Progenitor cell of endocrine pancreas (in vitro differentiated cells): ENCODE measurements around the gene OR7G1. TPM values are rescaled to one million over a fixed set of nuclear protein-coding genes. Genes with fewer than 3 reads are reported as not detected.

Source experiments
- DNase-seq: peaks from one replicate; pipeline ENCODE4 v3.0.0; 2021; ENCODE audit warnings: low spot score; ENCODE audit not compliant: unreplicated experiment
- H3K27ac Mint-ChIP-seq: 2 replicates; pipeline ENCODE4 v1.8.0; 2021; ENCODE audit warnings: mild to moderate bottlenecking, moderate library complexity, mixed read lengths
- H3K27me3 Mint-ChIP-seq: 2 replicates; pipeline ENCODE4 v1.8.0; 2021; ENCODE audit warnings: mixed read lengths
- H3K36me3 Mint-ChIP-seq: 2 replicates; pipeline ENCODE4 v1.8.0; 2022; ENCODE audit warnings: mixed read lengths; ENCODE audit not compliant: insufficient read depth
- H3K4me1 Mint-ChIP-seq: 2 replicates; pipeline ENCODE4 v1.8.0; 2021; ENCODE audit warnings: low read depth, mixed read lengths
- H3K4me3 Mint-ChIP-seq: 2 replicates; pipeline ENCODE4 v1.8.0; 2021; ENCODE audit warnings: low read depth, mild to moderate bottlenecking, moderate library complexity, mixed read lengths
- H3K9me3 Mint-ChIP-seq: 2 replicates; pipeline ENCODE4 v1.8.0; 2021; ENCODE audit warnings: low read depth, mixed read lengths
- long read RNA-seq: library from polyadenylated mRNA; unstranded; transcript quantifications from one replicate; pipeline ENCODE4 v2.0.0, GENCODE V29; 2020
- total RNA-seq: library from RNA; stranded (reverse); gene quantifications from 2 replicates; pipeline ENCODE4 v1.2.1, GENCODE V29; 2021
- TF ChIP-seq, protein P1 (sequence below): fragments of 200-600 bp; sonication (generic); IDR thresholded peaks from one replicate; pipeline ENCODE4 v1.5.0; 2021; ENCODE audit warnings: antibody characterized with exemption, mild to moderate bottlenecking; ENCODE audit not compliant: unreplicated experiment

OR7G1 gene, protein sequence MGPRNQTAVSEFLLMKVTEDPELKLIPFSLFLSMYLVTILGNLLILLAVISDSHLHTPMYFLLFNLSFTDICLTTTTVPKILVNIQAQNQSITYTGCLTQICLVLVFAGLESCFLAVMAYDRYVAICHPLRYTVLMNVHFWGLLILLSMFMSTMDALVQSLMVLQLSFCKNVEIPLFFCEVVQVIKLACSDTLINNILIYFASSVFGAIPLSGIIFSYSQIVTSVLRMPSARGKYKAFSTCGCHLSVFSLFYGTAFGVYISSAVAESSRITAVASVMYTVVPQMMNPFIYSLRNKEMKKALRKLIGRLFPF
- total RNA-seq: not detected in 2 replicates
- long read RNA-seq: 0 reads

DNA sequence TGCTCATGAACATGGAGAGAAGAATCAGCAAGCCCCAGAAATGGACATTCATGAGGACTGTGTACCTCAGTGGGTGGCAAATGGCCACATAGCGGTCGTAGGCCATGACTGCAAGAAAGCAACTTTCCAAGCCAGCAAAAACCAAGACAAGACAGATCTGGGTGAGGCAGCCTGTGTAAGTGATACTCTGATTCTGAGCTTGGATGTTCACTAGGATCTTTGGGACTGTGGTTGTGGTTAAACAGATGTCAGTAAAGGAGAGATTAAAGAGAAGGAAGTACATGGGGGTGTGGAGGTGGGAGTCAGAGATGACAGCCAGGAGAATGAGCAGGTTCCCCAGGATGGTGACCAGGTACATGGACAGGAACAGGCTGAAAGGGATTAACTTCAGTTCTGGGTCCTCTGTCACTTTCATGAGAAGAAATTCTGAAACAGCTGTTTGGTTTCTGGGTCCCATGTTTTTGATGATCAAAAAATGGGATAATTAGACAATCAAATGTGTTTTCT is at the start of gene OR7G1:
OR7G1 (minus strand) TSS at position 457 of the 507 bp plus-strand sequence; CDS start at position 457, 0 bp downstream.
- Mint-ChIP-seq H3K27ac (no peak within 1 kb of the TSS), H3K4me1 (no peaks in the 10 kb centered on the region), H3K36me3 (peaks cover 2% of the 10 kb centered on the region), H3K27me3 (no peaks in the 10 kb centered on the region), H3K9me3 (peaks cover 35% of the 10 kb centered on the region), H3K4me3 (no peak within 1 kb of the TSS)
- TF ChIP-seq, protein P1, sequence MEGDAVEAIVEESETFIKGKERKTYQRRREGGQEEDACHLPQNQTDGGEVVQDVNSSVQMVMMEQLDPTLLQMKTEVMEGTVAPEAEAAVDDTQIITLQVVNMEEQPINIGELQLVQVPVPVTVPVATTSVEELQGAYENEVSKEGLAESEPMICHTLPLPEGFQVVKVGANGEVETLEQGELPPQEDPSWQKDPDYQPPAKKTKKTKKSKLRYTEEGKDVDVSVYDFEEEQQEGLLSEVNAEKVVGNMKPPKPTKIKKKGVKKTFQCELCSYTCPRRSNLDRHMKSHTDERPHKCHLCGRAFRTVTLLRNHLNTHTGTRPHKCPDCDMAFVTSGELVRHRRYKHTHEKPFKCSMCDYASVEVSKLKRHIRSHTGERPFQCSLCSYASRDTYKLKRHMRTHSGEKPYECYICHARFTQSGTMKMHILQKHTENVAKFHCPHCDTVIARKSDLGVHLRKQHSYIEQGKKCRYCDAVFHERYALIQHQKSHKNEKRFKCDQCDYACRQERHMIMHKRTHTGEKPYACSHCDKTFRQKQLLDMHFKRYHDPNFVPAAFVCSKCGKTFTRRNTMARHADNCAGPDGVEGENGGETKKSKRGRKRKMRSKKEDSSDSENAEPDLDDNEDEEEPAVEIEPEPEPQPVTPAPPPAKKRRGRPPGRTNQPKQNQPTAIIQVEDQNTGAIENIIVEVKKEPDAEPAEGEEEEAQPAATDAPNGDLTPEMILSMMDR: no peak
- no peak for DNase-seq

DNA sequence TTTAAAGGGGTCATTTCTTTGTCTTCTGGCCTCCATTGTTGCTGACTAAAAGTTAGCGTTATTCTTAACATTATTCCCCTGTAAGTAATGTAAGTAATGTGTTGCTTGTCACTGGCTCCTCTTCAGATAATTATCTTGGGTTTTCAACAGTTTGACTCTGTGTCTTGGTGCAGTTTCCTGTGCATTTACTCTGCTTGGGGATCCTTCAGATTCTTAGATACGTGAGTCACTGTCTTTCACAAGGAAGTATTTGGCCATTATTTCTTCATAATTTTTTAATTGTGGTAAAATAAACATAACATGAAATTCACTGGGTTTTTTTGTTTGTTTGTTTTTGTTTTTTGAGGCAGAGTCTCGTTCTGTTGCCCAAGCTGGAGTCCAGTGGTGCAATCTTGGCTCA is 49.7 kb upstream of the OR7G1 start:
- Mint-ChIP-seq H3K36me3 (peaks cover 47% of the 10 kb centered on the region), H3K4me3 (no peak overlapping the region)

DNA sequence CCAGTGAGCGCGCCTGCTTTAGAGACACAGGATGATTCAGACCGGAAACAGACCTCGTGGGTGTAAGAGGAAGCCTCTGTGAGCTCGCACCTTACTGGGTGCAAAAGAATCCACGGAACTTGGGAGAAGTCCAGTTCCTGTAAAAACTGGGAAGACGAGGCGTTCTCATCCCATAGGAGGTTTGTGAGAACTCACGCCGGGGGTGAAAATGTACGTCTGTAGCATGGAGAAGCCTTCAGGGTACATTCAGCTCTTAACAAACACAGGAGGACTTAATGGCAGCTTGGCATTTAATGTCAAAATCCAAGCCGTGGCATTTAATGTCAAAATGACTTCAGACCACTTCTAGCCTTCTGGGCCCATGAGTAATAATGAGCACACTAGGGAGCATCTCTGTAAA is 45.9 kb upstream of the OR7G1 start:
- TF ChIP-seq, protein P1: no peak
- H3K9me3 Mint-ChIP-seq: peaks cover 37% of the 10 kb centered on the region
- no peak overlapping the region for H3K4me3 Mint-ChIP-seq
- peaks cover 83% of the 10 kb centered on the region for H3K36me3 Mint-ChIP-seq
- H3K4me1 Mint-ChIP-seq: no peaks in the 10 kb centered on the region
- peak overlapping the region; percentile 64 for H3K27ac Mint-ChIP-seq
- DNase-seq: no peak
- H3K27me3 Mint-ChIP-seq: no peaks in the 10 kb centered on the region

More for the DNA sequence above, 49.7 kb upstream of the OR7G1 start:
- Mint-ChIP-seq H3K9me3 (peaks cover 19% of the 10 kb centered on the region), H3K27me3 (no peaks in the 10 kb centered on the region), H3K27ac (no peak overlapping the region), H3K4me1 (no peaks in the 10 kb centered on the region)
- TF ChIP-seq, protein P1: no peak
- DNase-seq: no peak

DNA sequence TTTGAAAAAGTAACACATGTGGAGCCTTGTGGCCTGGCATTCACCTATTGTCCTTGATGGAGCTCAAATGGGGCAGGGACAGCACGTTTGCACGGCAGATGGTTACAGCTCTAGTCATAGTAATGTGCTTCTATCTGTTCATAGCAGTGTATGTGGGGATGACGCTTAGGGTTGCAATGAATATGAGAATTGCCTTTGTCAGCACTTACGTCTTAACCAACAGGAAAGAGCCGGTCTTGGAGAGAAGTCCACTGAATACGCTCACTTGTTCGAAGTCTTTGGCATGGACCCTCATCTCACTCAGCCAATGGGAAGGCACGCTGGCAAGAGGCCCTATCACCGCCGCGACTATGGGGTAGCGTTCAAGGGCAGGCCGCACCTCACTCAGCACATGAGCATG is 44.3 kb upstream of the OR7G1 start:
- peaks cover 92% of the 10 kb centered on the region for H3K36me3 Mint-ChIP-seq

DNA sequence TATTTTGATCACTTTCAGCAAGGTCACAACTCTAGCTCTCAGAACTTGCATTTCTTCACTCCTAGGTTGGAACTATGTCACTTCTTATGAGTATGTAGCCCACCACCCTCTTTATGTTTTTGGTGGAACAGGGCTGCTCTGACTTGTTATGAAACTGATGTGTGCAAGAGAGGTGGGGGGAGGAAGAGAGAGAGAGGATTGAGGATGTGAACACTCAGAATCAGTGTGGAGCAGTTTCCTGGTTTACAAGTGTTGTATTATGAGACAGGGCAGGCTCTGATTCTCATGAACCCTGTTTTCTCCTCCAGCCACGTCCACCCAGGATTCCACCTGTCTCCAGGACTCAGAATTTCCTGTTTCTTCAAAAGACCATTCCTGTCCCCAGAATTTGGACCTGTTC is 40.7 kb upstream of the OR7G1 start:
- peaks cover 66% of the 10 kb centered on the region for H3K9me3 Mint-ChIP-seq
- H3K27ac Mint-ChIP-seq: no peak overlapping the region
- no peaks in the 10 kb centered on the region for H3K27me3 Mint-ChIP-seq
- H3K4me1 Mint-ChIP-seq: no peaks in the 10 kb centered on the region
- no peak overlapping the region for H3K4me3 Mint-ChIP-seq
- TF ChIP-seq, protein P1: no peak
- H3K36me3 Mint-ChIP-seq: peaks cover 96% of the 10 kb centered on the region
- no peak for DNase-seq

More for the DNA sequence above, 44.3 kb upstream of the OR7G1 start:
- TF ChIP-seq, protein P1: no peak
- DNase-seq: no peak
- no peaks in the 10 kb centered on the region for H3K27me3 Mint-ChIP-seq
- H3K9me3 Mint-ChIP-seq: peaks cover 51% of the 10 kb centered on the region
- H3K27ac Mint-ChIP-seq: peak overlapping the region; percentile 73
- H3K4me3 Mint-ChIP-seq: no peak overlapping the region
- H3K4me1 Mint-ChIP-seq: no peaks in the 10 kb centered on the region
